Measurements from ENCODE around the gene DIABLO. TPM values are rescaled to one million over a fixed set of nuclear protein-coding genes. Genes with fewer than 3 reads are reported as not detected.

DIABLO gene
- total and polyA plus RNA-seq, 9 of the 15 experiments (the other 6 are each of a cell fraction or from before 2014, with no cell fraction given): 37.3 to 101 (median 80.1) TPM

GRCh38 chr12:122161682-122162081, 64.2 kb downstream of the DIABLO start:
- H3K9ac ChIP-seq (ENCODE audit: insufficient read depth in 1 of 2, low read depth in 2 of 2, low read length in 2 of 2): no peak overlapping the region
- ChIA-PET POLR2A (interaction anchor here (0.8 kb wide), 1 partner anchor 14 kb away, joined by 3 read pairs; no protein-coding TSS in a partner anchor), CTCF (ENCODE audit: low intra/inter-chr PET ratio) (no interaction called here)
- H3K4me1 ChIP-seq (replicated peaks in 1 of 2; ENCODE audit: control insufficient read depth in 2 of 2, insufficient read depth in 2 of 2, low read length in 2 of 2): peaks cover 0 to 6% of the 10 kb centered on the region in 2 experiments; a peak in 3 of 5 replicates
- no peaks in the 10 kb centered on the region for H3K9me3 ChIP-seq (replicated peaks; ENCODE audit: control insufficient read depth, insufficient read depth, low read depth, low read length)
- DNase-seq (ENCODE audit: extremely low read depth in 1 of 4, low spot score in 3 of 4) (no peak), ATAC-seq (no peak), FAIRE-seq (no peak)
- H4K20me1 ChIP-seq (replicated peaks; ENCODE audit: control insufficient read depth, insufficient read depth, low read length): no peaks in the 10 kb centered on the region
- no peak for TF ChIP-seq ZSCAN29 (IDR thresholded peaks at IDR 0.05)
- TF ChIP-seq PML (IDR thresholded peaks at IDR 0.05; ENCODE audit: low read length): no peak
- TF ChIP-seq CTCF (IDR thresholded peaks at IDR 0.05 in 2 of 3, conservative IDR thresholded peaks at IDR 0.05 in 1 of 3; ENCODE audit: insufficient read depth in 2 of 3, low read depth in 1 of 3, low read length in 3 of 3): no peak
- TF ChIP-seq VEZF1 (CRISPR knock-in tag; IDR thresholded peaks at IDR 0.05): 0 out of 2 replicates have a peak, but pooled peaks have one; percentile 17
- no TSS peak for BruUV-seq (replicated peaks)
- WGBS (ENCODE audit: insufficient coverage, low coverage, missing lambda C conversion rate): 20% methylated on average over 7 of the region's 8 CpGs
- no peak overlapping the region for H3K27ac ChIP-seq (ENCODE audit: extremely low read depth, low read depth, low read length)
- peaks cover 9 to 13% of the 10 kb centered on the region in 2 experiments; a peak in 3 of 5 replicates for H3K27me3 ChIP-seq (ENCODE audit: control insufficient read depth in 2 of 2, insufficient read depth in 2 of 2, low read length in 2 of 2)
- intact Hi-C loops (cut with micrococcal nuclease): no loop called here
- H3K9me1 ChIP-seq (ENCODE audit: control insufficient read depth, insufficient read depth, low read length): no peaks in the 10 kb centered on the region
- H3K4me3 ChIP-seq: no peak overlapping the region
- in situ Hi-C loops (cut with MboI): no loop called here
- no peak overlapping the region for H3K4me2 ChIP-seq (ENCODE audit: insufficient read depth, low read length)
- H3K79me2 ChIP-seq (ENCODE audit: control insufficient read depth, insufficient read depth, low read length): no peaks in the 10 kb centered on the region
- no peaks in the 10 kb centered on the region for H3K36me3 ChIP-seq (ENCODE audit: control insufficient read depth, insufficient read depth, low read length)
- H2AFZ ChIP-seq (ENCODE audit: low read depth, low read length): no peak overlapping the region
